GM23338 (cell line): ENCODE results near the gene PHF8. TPM values are rescaled to one million over a fixed set of nuclear protein-coding genes. Genes with fewer than 3 reads are reported as not detected.

Experiments
- ATAC-seq: fragments of 200-7000 bp; cut with Tn5 transposase; 3 replicates; pipeline ENCODE4 v1.9.1; 2020
- DNase-seq: peaks from one replicate; pipeline ENCODE4 v3.0.0-alpha.2; 2015; ENCODE audit warnings: low spot score
- H2AFZ ChIP-seq: fragments of 200-600 bp; sonication (generic); 2 replicates; pipeline ENCODE4 v1.8.0; 2016; ENCODE audit warnings: antibody characterized with exemption, mild to moderate bottlenecking, moderate library complexity
- H3F3A ChIP-seq: fragments of 200-600 bp; sonication (generic); replicated peaks from 2 replicates; pipeline ENCODE4 v1.8.0; 2017; ENCODE audit warnings: antibody characterized with exemption, mixed run types, low read depth
- H3K27ac ChIP-seq: fragments of 200-600 bp; sonication (generic); 2 replicates; pipeline ENCODE4 v1.6.1; 2016; ENCODE audit warnings: low read depth
- H3K27me3 ChIP-seq: fragments of 200-600 bp; sonication (generic); 2 replicates; pipeline ENCODE4 v1.8.0; 2016; ENCODE audit warnings: mild to moderate bottlenecking, mixed run types, moderate library complexity; ENCODE audit not compliant: insufficient read depth
- H3K36me3 ChIP-seq: fragments of 200-600 bp; sonication (generic); 2 replicates; pipeline ENCODE4 v1.8.0; 2016; ENCODE audit warnings: mild to moderate bottlenecking; ENCODE audit not compliant: insufficient read depth
- H3K4me1 ChIP-seq: fragments of 200-600 bp; sonication (generic); 2 replicates; pipeline ENCODE4 v1.8.0; 2016; ENCODE audit warnings: mild to moderate bottlenecking, moderate library complexity; ENCODE audit not compliant: insufficient read depth
- H3K4me2 ChIP-seq: fragments of 200-600 bp; sonication (generic); 2 replicates; pipeline ENCODE4 v1.7.1; 2017; ENCODE audit warnings: mixed run types
- H3K4me3 ChIP-seq: fragments of 200-600 bp; sonication (generic); 2 replicates; pipeline ENCODE4 v1.6.1; 2016; ENCODE audit warnings: mixed run types
- H3K79me2 ChIP-seq: fragments of 200-600 bp; sonication (generic); replicated peaks from 2 replicates; pipeline ENCODE4 v1.8.0; 2017; ENCODE audit warnings: mild to moderate bottlenecking; ENCODE audit not compliant: insufficient read depth
- H3K9me2 ChIP-seq: fragments of 200-600 bp; sonication (generic); 2 replicates; pipeline ENCODE4 v1.8.0; 2017; ENCODE audit not compliant: insufficient read depth
- H4K20me1 ChIP-seq: fragments of 200-600 bp; sonication (generic); replicated peaks from 2 replicates; pipeline ENCODE4 v1.8.0; 2017; ENCODE audit warnings: mild to moderate bottlenecking; ENCODE audit not compliant: insufficient read depth
- H3K27ac Mint-ChIP-seq: 2 replicates; pipeline ENCODE4 v1.8.0; 2020; ENCODE audit warnings: inconsistent platforms, mild to moderate bottlenecking, moderate library complexity, mixed read lengths
- H3K27me3 Mint-ChIP-seq: 3 replicates; pipeline ENCODE4 v1.8.0; 2022; ENCODE audit warnings: low read depth, mild to moderate bottlenecking, moderate library complexity, mixed read lengths, inconsistent platforms; ENCODE audit not compliant: insufficient read depth, poor library complexity
- H3K36me3 Mint-ChIP-seq: 3 replicates; pipeline ENCODE4 v1.8.0; 2021; ENCODE audit warnings: low read depth, mild to moderate bottlenecking, inconsistent platforms, moderate library complexity, mixed read lengths
- H3K4me1 Mint-ChIP-seq: 3 replicates; pipeline ENCODE4 v1.8.0; 2020; ENCODE audit warnings: mild to moderate bottlenecking, inconsistent platforms, mixed read lengths
- H3K4me3 Mint-ChIP-seq: 3 replicates; pipeline ENCODE4 v1.8.0; 2021; ENCODE audit warnings: moderate library complexity, mild to moderate bottlenecking, inconsistent platforms, mixed read lengths
- H3K9me3 Mint-ChIP-seq: 3 replicates; pipeline ENCODE4 v1.8.0; 2020; ENCODE audit warnings: moderate library complexity, mild to moderate bottlenecking, inconsistent platforms, mixed read lengths
- CREB1 ChIP-seq: fragments of 250-450 bp; sonication (Bioruptor Pico); IDR thresholded peaks from 2 replicates; pipeline ENCODE4 v1.5.0; 2020; ENCODE audit warnings: low read depth, mild to moderate bottlenecking, moderate library complexity
- CTCF ChIP-seq, 2 experiments: fragments of 200-600 bp in 1 of 2; sonication (generic) in 1 of 2; conservative IDR thresholded peaks; 2 replicates each; pipeline versions ENCODE4 v1.5.1 to v1.6.1; 2016 to 2017; ENCODE audit warnings: antibody characterized with exemption in 2 of 2, low read depth in 2 of 2, mild to moderate bottlenecking in 2 of 2, moderate library complexity in 1 of 2
- EZH2 ChIP-seq: fragments of 200-600 bp; sonication (generic); IDR thresholded peaks from one replicate; pipeline ENCODE4 v1.8.0; 2017; ENCODE audit warnings: antibody characterized with exemption, mild to moderate bottlenecking, low read depth; ENCODE audit not compliant: unreplicated experiment
- JUNB ChIP-seq: IDR thresholded peaks from one replicate; pipeline ENCODE4 v1.6.1; 2016; ENCODE audit warnings: antibody characterized with exemption; ENCODE audit not compliant: unreplicated experiment
- NANOG ChIP-seq: IDR thresholded peaks from 2 replicates; pipeline ENCODE4 v1.6.1; 2016; ENCODE audit warnings: antibody characterized with exemption, borderline replicate concordance
- POLR2AphosphoS5 ChIP-seq: IDR thresholded peaks from 2 replicates; pipeline ENCODE4 v1.6.1; 2016; ENCODE audit warnings: antibody characterized with exemption, low read depth
- STAT1 ChIP-seq: IDR thresholded peaks from one replicate; pipeline ENCODE4 v1.6.1; 2016; ENCODE audit warnings: antibody characterized with exemption; ENCODE audit not compliant: unreplicated experiment
- ZNF114 ChIP-seq: fragments of 250-450 bp; sonication (Bioruptor Pico); IDR thresholded peaks from 2 replicates; pipeline ENCODE4 v1.5.0; 2020; ENCODE audit warnings: mild to moderate bottlenecking, moderate library complexity
- ZNF331 ChIP-seq: fragments of 250-450 bp; sonication (Bioruptor Pico); IDR thresholded peaks from 2 replicates; pipeline ENCODE4 v1.5.0; 2020; ENCODE audit warnings: low read depth, mild to moderate bottlenecking, moderate library complexity
- ZNF462 ChIP-seq: fragments of 250-450 bp; sonication (Bioruptor Pico); IDR thresholded peaks from 2 replicates; pipeline ENCODE4 v1.5.0; 2020; ENCODE audit warnings: mild to moderate bottlenecking, moderate library complexity
- polyA plus RNA-seq: library from polyadenylated mRNA; unstranded; fragments of >200 nt; fragmentation: Nextera tagmentation; extraction: Ambion mirVana; gene quantifications from 2 replicates; pipeline ENCODE4 v1.2.1, GENCODE V29; 2016
- total RNA-seq: library from RNA; depleted of rRNA; stranded (reverse); fragments of >200 nt; shearing (Covaris generic); gene quantifications from 2 replicates; pipeline ENCODE4 v1.2.3, GENCODE V29; 2014
- TF ChIP-seq, protein P1 (sequence below): IDR thresholded peaks from one replicate; pipeline ENCODE4 v1.6.1; 2018; ENCODE audit warnings: antibody characterized with exemption; ENCODE audit not compliant: unreplicated experiment

PHF8 gene
- total and polyA plus RNA-seq, 2 experiments from 2014 or later, result 12.8 to 30.6 TPM

DNA sequence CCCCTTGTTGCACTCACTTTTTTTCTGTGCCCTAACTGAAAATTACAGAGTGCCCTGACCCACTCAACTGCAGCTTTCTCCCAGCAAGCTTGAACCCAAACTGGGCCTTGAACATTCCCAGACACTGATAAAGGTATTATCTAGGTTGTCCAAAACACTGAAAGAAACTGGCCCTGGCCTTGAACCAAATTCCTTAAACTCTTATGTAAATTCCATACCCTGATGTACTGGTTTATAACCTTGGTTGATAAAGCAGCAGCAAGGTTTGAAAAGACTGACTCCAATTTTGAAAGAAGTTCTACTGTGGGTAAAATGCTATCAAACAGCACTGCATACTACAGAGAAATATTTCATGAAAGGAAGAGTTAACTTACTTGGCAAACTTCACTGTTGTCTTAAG is 125.6 kb downstream of the PHF8 start (continued):
- TF ChIP-seq ZNF462, result no peak

DNA sequence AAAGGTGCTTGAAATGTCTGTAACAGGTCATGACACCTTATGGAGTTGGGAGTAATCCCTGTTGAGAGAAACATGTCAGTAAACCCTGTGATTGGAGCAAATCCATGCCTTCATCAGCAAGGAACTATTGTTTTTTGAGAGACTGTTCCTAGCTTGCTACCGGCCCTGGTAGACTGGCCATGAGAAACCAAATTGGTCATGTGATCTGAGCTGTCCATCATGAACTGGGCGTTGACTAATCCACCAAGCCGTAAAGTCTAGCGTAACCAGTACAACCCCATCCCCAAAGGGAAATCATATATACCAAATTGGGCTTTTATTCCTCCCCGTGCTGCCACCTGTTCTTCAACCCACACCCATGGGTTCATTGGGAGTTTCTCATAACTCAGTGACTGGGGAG is 143.7 kb downstream of the PHF8 start:
- no peaks in the 10 kb centered on the region for H3K4me1 ChIP-seq
- Mint-ChIP-seq H3K27me3 (peaks cover 2% of the 10 kb centered on the region), H3K4me1 (no peaks in the 10 kb centered on the region), H3K9me3 (no peaks in the 10 kb centered on the region; the same call in 1 of the 3 replicates), H3K4me3 (no peak overlapping the region), H3K36me3 (no peaks in the 10 kb centered on the region), H3K27ac (no peak overlapping the region)
- H3K36me3 ChIP-seq, result no peaks in the 10 kb centered on the region
- H3K79me2 ChIP-seq, result no peaks in the 10 kb centered on the region
- no peak for ATAC-seq
- no peak for DNase-seq
- H3K4me3 ChIP-seq, result no peak overlapping the region
- H3K27ac ChIP-seq, result no peak overlapping the region
- no peak for TF ChIP-seq JUNB
- no peak for TF ChIP-seq STAT1
- TF ChIP-seq ZNF331 (CRISPR knock-in tag), result no peak
- TF ChIP-seq ZNF114, result no peak
- TF ChIP-seq CTCF (conservative IDR thresholded peaks at IDR 0.05; ENCODE audit: low read depth in 2 of 2), result no peak
- no peak for TF ChIP-seq CREB1 (CRISPR knock-in tag)
- no peak for TF ChIP-seq POLR2AphosphoS5
- TF ChIP-seq EZH2, result no peak
- no peak for TF ChIP-seq NANOG
- TF ChIP-seq, protein P1, sequence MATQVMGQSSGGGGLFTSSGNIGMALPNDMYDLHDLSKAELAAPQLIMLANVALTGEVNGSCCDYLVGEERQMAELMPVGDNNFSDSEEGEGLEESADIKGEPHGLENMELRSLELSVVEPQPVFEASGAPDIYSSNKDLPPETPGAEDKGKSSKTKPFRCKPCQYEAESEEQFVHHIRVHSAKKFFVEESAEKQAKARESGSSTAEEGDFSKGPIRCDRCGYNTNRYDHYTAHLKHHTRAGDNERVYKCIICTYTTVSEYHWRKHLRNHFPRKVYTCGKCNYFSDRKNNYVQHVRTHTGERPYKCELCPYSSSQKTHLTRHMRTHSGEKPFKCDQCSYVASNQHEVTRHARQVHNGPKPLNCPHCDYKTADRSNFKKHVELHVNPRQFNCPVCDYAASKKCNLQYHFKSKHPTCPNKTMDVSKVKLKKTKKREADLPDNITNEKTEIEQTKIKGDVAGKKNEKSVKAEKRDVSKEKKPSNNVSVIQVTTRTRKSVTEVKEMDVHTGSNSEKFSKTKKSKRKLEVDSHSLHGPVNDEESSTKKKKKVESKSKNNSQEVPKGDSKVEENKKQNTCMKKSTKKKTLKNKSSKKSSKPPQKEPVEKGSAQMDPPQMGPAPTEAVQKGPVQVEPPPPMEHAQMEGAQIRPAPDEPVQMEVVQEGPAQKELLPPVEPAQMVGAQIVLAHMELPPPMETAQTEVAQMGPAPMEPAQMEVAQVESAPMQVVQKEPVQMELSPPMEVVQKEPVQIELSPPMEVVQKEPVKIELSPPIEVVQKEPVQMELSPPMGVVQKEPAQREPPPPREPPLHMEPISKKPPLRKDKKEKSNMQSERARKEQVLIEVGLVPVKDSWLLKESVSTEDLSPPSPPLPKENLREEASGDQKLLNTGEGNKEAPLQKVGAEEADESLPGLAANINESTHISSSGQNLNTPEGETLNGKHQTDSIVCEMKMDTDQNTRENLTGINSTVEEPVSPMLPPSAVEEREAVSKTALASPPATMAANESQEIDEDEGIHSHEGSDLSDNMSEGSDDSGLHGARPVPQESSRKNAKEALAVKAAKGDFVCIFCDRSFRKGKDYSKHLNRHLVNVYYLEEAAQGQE, result no peak
- H3F3A ChIP-seq, result no peaks in the 10 kb centered on the region
- H3K4me2 ChIP-seq, result no peak overlapping the region
- no peaks in the 10 kb centered on the region for H4K20me1 ChIP-seq
- no peak overlapping the region for H2AFZ ChIP-seq
- H3K27me3 ChIP-seq, result no peaks in the 10 kb centered on the region
- H3K9me2 ChIP-seq, result no peaks in the 10 kb centered on the region
